Limb (tissue), 2 donors: ENCODE data around the gene TNFRSF9.
"Not testable (repeated sequence)": the region's sequence is repeated elsewhere in the genome, so short reads cannot be mapped to it uniquely, and the experiment has no call there.

Source experiments
- DNase-seq, 2 donors: peaks; one replicate each; pipeline ENCODE4 v3.0.0-alpha.2; 2016; ENCODE audit errors: extremely low spot score in 2 of 2

The TNFRSF9 gene

GRCh38 chr1:7961216-7962013, 20.8 kb upstream of the TNFRSF9 start, which contains the start of gene PARK7:
Gene PARK7, plus strand, starts transcription at chr1:7961711. Its CDS starts 1,075 bp downstream, at chr1:7962786.
- peak; percentile 99 to 100 for DNase-seq

- DNase-seq, result no peak
These were observed 20.2 kb upstream of the TNFRSF9 start for GRCh38 chr1:7960867-7961215.

- no peak for DNase-seq
These were observed 19.5 kb upstream of the TNFRSF9 start for GRCh38 chr1:7960165-7960564.

- DNase-seq, result no peak
These were observed 15.8 kb upstream of the TNFRSF9 start for GRCh38 chr1:7956218-7957032.

- DNase-seq, result no peak
These were observed 14.0 kb upstream of the TNFRSF9 start for GRCh38 chr1:7954683-7955082.

- peak; percentile 89 to 94 for DNase-seq
These were observed 13.4 kb upstream of the TNFRSF9 start for GRCh38 chr1:7953850-7954609.

GRCh38 chr1:7952791-7953190, 12.2 kb upstream of the TNFRSF9 start:
- not testable (repeated sequence) for DNase-seq

- DNase-seq, result no peak
These were observed 8.3 kb upstream of the TNFRSF9 start for GRCh38 chr1:7948960-7949359.

GRCh38 chr1:7943251-7943650, 2.6 kb upstream of the TNFRSF9 start:
- no peak for DNase-seq

- peak; percentile 36 to 78 for DNase-seq
These were observed 1.7 kb upstream of the TNFRSF9 start for GRCh38 chr1:7942214-7942921.

- DNase-seq, result no peak
These were observed 776 bp upstream of the TNFRSF9 start for GRCh38 chr1:7941437-7941793.

- DNase-seq, result no peak
These were observed 605 bp downstream of the TNFRSF9 start for GRCh38 chr1:7940034-7940433.

GRCh38 chr1:7938070-7938469, 2.6 kb downstream of the TNFRSF9 start:
- DNase-seq, result no peak

- no peak for DNase-seq
These were observed 8.0 kb downstream of the TNFRSF9 start for GRCh38 chr1:7932524-7933138.

- DNase-seq, result no peak
These were observed 9.2 kb downstream of the TNFRSF9 start for GRCh38 chr1:7931446-7931812.

- DNase-seq, result no peak
These were observed 9.8 kb downstream of the TNFRSF9 start for GRCh38 chr1:7930645-7931445.

GRCh38 chr1:7929637-7930036, 11.0 kb downstream of the TNFRSF9 start:
- DNase-seq, result no peak

- DNase-seq, result no peak
These were observed 12.4 kb downstream of the TNFRSF9 start for GRCh38 chr1:7928247-7928646.

GRCh38 chr1:7927061-7927460, 13.6 kb downstream of the TNFRSF9 start:
- not testable (repeated sequence) for DNase-seq

- DNase-seq, result no peak
These were observed 18.3 kb downstream of the TNFRSF9 start for GRCh38 chr1:7922301-7922700.
